ENCODE data around the gene PARD3.
"Not testable (repeated sequence)": the region's sequence is repeated elsewhere in the genome, so short reads cannot be mapped to it uniquely, and the experiment has no call there.

The PARD3 gene

GRCh38 chr10:34815185-34816084 is at the start of gene PARD3:
TSS of gene PARD3 (minus strand) at chr10:34815296. CDS start at chr10:34814995, 301 bp downstream.
- no peak for DNase-seq (ENCODE audit: low read depth in 1 of 2, low spot score in 1 of 2)

- DNase-seq (ENCODE audit: low read depth in 1 of 2, low spot score in 1 of 2): no peak
These were observed 49.3 kb upstream of the PARD3 start for GRCh38 chr10:34864149-34865067.

- no peak for DNase-seq (ENCODE audit: low read depth in 1 of 2, low spot score in 1 of 2)
These were observed 47.8 kb upstream of the PARD3 start for GRCh38 chr10:34862892-34863291.

- DNase-seq (ENCODE audit: low read depth in 1 of 2, low spot score in 1 of 2): no peak
These were observed 46.4 kb upstream of the PARD3 start for GRCh38 chr10:34861293-34862021.

GRCh38 chr10:34859170-34859569 is 44.1 kb upstream of the PARD3 start:
- no peak for DNase-seq (ENCODE audit: low read depth in 1 of 2, low spot score in 1 of 2)

GRCh38 chr10:34858003-34858402 is 42.9 kb upstream of the PARD3 start:
- DNase-seq (ENCODE audit: low read depth in 1 of 2, low spot score in 1 of 2): no peak

- DNase-seq (ENCODE audit: low read depth in 1 of 2, low spot score in 1 of 2): no peak
These were observed 39.1 kb upstream of the PARD3 start for GRCh38 chr10:34854147-34854601.

- DNase-seq (ENCODE audit: low read depth in 1 of 2, low spot score in 1 of 2): no peak
These were observed 38.3 kb upstream of the PARD3 start for GRCh38 chr10:34853357-34853756.

GRCh38 chr10:34850558-34850957 is 35.5 kb upstream of the PARD3 start:
- DNase-seq (ENCODE audit: low read depth in 1 of 2, low spot score in 1 of 2): no peak

- no peak for DNase-seq (ENCODE audit: low read depth in 1 of 2, low spot score in 1 of 2)
These were observed 34.9 kb upstream of the PARD3 start for GRCh38 chr10:34850036-34850435.

GRCh38 chr10:34845070-34845469 is 30.0 kb upstream of the PARD3 start:
- no peak for DNase-seq (ENCODE audit: low read depth in 1 of 2, low spot score in 1 of 2)

GRCh38 chr10:34844448-34844847 is 29.4 kb upstream of the PARD3 start:
- no peak for DNase-seq (ENCODE audit: low read depth in 1 of 2, low spot score in 1 of 2)

- DNase-seq (ENCODE audit: low read depth in 1 of 2, low spot score in 1 of 2): not testable (repeated sequence)
These were observed 28.4 kb upstream of the PARD3 start for GRCh38 chr10:34843470-34843869.

GRCh38 chr10:34838366-34838900 is 23.3 kb upstream of the PARD3 start:
- DNase-seq (ENCODE audit: low read depth in 1 of 2, low spot score in 1 of 2): no peak

- no peak for DNase-seq (ENCODE audit: low read depth in 1 of 2, low spot score in 1 of 2)
These were observed 20.9 kb upstream of the PARD3 start for GRCh38 chr10:34835908-34836508.

- DNase-seq (ENCODE audit: low read depth in 1 of 2, low spot score in 1 of 2): no peak
These were observed 19.2 kb upstream of the PARD3 start for GRCh38 chr10:34834274-34834673.

GRCh38 chr10:34830217-34830822 is 15.2 kb upstream of the PARD3 start:
- no peak for DNase-seq (ENCODE audit: low read depth in 1 of 2, low spot score in 1 of 2)

GRCh38 chr10:34826857-34827766 is 12.0 kb upstream of the PARD3 start:
- DNase-seq (ENCODE audit: low read depth in 1 of 2, low spot score in 1 of 2): no peak

- DNase-seq (ENCODE audit: low read depth in 1 of 2, low spot score in 1 of 2): no peak
These were observed 11.1 kb upstream of the PARD3 start for GRCh38 chr10:34826221-34826620.
